Measurements from ENCODE around the gene RAB34.

GRCh38 chr17:28763137-28763799 lies 45.6 kb upstream of the RAB34 start:
- no peak for TF ChIP-seq CTCF (IDR thresholded peaks at IDR 0.05)
- TF ChIP-seq EZH2 (IDR thresholded peaks at IDR 0.05; ENCODE audit: borderline replicate concordance, insufficient read depth, low read depth, low read length, poor library complexity, severe bottlenecking): no peak
